Duodenal mucosa (tissue), 2 donors: Measurements from ENCODE around the gene CIDEA.
"Not testable (repeated sequence)": the region's sequence is repeated elsewhere in the genome, so short reads cannot be mapped to it uniquely, and the experiment has no call there.

Experiments used
- H3K27ac ChIP-seq: one replicate; pipeline ENCODE4 v1.7.0; 2013; ENCODE audit warnings: low read depth, low read length
- H3K27me3 ChIP-seq, 2 donors: one replicate each; pipeline ENCODE4 v1.7.0; 2013; ENCODE audit warnings: low read length in 2 of 2, control low read depth in 1 of 2; ENCODE audit not compliant: insufficient read depth in 2 of 2, control insufficient read depth in 1 of 2
- H3K36me3 ChIP-seq, 2 donors: one replicate each; pipeline ENCODE4 v1.7.0; 2013; ENCODE audit warnings: low read length in 2 of 2, control low read depth in 1 of 2; ENCODE audit not compliant: insufficient read depth in 2 of 2, control insufficient read depth in 1 of 2
- H3K4me1 ChIP-seq, 2 donors: one replicate each; pipeline ENCODE4 v1.7.0; 2013; ENCODE audit warnings: low read length in 2 of 2, control low read depth in 1 of 2; ENCODE audit not compliant: insufficient read depth in 2 of 2, control insufficient read depth in 1 of 2
- H3K4me3 ChIP-seq, 2 donors: one replicate each; pipeline ENCODE4 v1.7.0; 2013; ENCODE audit warnings: low read length in 2 of 2, low read depth in 1 of 2
- H3K9ac ChIP-seq, 2 donors: one replicate each; pipeline ENCODE4 v1.7.0; 2013; ENCODE audit warnings: low read length in 2 of 2, low read depth in 1 of 2
- H3K9me3 ChIP-seq, 2 donors: one replicate each; pipeline ENCODE4 v1.7.0; 2013; ENCODE audit warnings: low read length in 2 of 2, control low read depth in 1 of 2; ENCODE audit not compliant: control insufficient read depth in 1 of 2

Gene CIDEA

GRCh38 chr18:12228308-12228707, 25.9 kb upstream of the CIDEA start:
- H3K9me3 ChIP-seq, H3K9ac ChIP-seq, H3K36me3 ChIP-seq, H3K27ac ChIP-seq, H3K4me3 ChIP-seq, H3K27me3 ChIP-seq, H3K4me1 ChIP-seq: not testable (repeated sequence)

- H3K27me3 ChIP-seq, H3K4me1 ChIP-seq, H3K9ac ChIP-seq, H3K27ac ChIP-seq, H3K36me3 ChIP-seq, H3K9me3 ChIP-seq, H3K4me3 ChIP-seq: not testable (repeated sequence)
Measured at GRCh38 chr18:12230561-12230960, 23.6 kb upstream of the CIDEA start.

- Histone ChIP-seq H3K27ac (no peak overlapping the region), H3K9me3 (no peaks in the 10 kb centered on the region), H3K27me3 (no peaks in the 10 kb centered on the region), H3K36me3 (no peaks in the 10 kb centered on the region), H3K4me3 (no peak overlapping the region), H3K4me1 (no peaks in the 10 kb centered on the region), H3K9ac (no peak overlapping the region)
Measured at GRCh38 chr18:12231040-12231882, 22.9 kb upstream of the CIDEA start.

GRCh38 chr18:12231986-12232385, 22.2 kb upstream of the CIDEA start:
- Histone ChIP-seq H3K4me1 (no peaks in the 10 kb centered on the region), H3K27ac (no peak overlapping the region), H3K9me3 (no peaks in the 10 kb centered on the region), H3K9ac (no peak overlapping the region), H3K36me3 (no peaks in the 10 kb centered on the region), H3K27me3 (no peaks in the 10 kb centered on the region), H3K4me3 (no peak overlapping the region)

- no peak overlapping the region for H3K9ac ChIP-seq
- H3K4me3 ChIP-seq: no peak overlapping the region
- H3K27ac ChIP-seq: no peak overlapping the region
- H3K9me3 ChIP-seq: no peaks in the 10 kb centered on the region
- H3K27me3 ChIP-seq: no peaks in the 10 kb centered on the region
- H3K4me1 ChIP-seq: peaks cover 0 to 4% of the 10 kb centered on the region in 2 donors
- H3K36me3 ChIP-seq: no peaks in the 10 kb centered on the region
Measured at GRCh38 chr18:12233378-12233777, 20.8 kb upstream of the CIDEA start.

- no peak overlapping the region for H3K4me3 ChIP-seq
- H3K9ac ChIP-seq: no peak overlapping the region
- H3K27me3 ChIP-seq: no peaks in the 10 kb centered on the region
Measured at GRCh38 chr18:12234451-12235190, 19.5 kb upstream of the CIDEA start.

GRCh38 chr18:12236141-12236540, 18.0 kb upstream of the CIDEA start:
- Histone ChIP-seq H3K4me3 (no peak overlapping the region), H3K36me3 (no peaks in the 10 kb centered on the region), H3K27ac (no peak overlapping the region), H3K9ac (no peak overlapping the region), H3K27me3 (no peaks in the 10 kb centered on the region), H3K9me3 (no peaks in the 10 kb centered on the region), H3K4me1 (peaks cover 0 to 4% of the 10 kb centered on the region in 2 donors)

More at GRCh38 chr18:12234451-12235190, 19.5 kb upstream of the CIDEA start:
- Histone ChIP-seq H3K4me1 (peaks cover 0 to 4% of the 10 kb centered on the region in 2 donors), H3K9me3 (no peaks in the 10 kb centered on the region), H3K36me3 (no peaks in the 10 kb centered on the region), H3K27ac (no peak overlapping the region)

GRCh38 chr18:12236934-12237832, 17.0 kb upstream of the CIDEA start:
- H3K9ac ChIP-seq: no peak overlapping the region
- H3K27ac ChIP-seq: no peak overlapping the region
- H3K4me3 ChIP-seq: peak overlapping the region in 1 of 2 donors; percentile 9
- peaks cover 0 to 3% of the 10 kb centered on the region in 2 donors for H3K27me3 ChIP-seq
- no peaks in the 10 kb centered on the region for H3K9me3 ChIP-seq
- no peaks in the 10 kb centered on the region for H3K36me3 ChIP-seq
- peaks cover 0 to 4% of the 10 kb centered on the region in 2 donors for H3K4me1 ChIP-seq

- H3K27ac ChIP-seq: no peak overlapping the region
- peaks cover 0 to 3% of the 10 kb centered on the region in 2 donors for H3K27me3 ChIP-seq
- no peak overlapping the region for H3K4me3 ChIP-seq
- peaks cover 0 to 4% of the 10 kb centered on the region in 2 donors for H3K4me1 ChIP-seq
- H3K9me3 ChIP-seq: no peaks in the 10 kb centered on the region
- no peak overlapping the region for H3K9ac ChIP-seq
- H3K36me3 ChIP-seq: no peaks in the 10 kb centered on the region
Measured at GRCh38 chr18:12238826-12239225, 15.3 kb upstream of the CIDEA start.
